ENCODE data around the gene WDR18.

The WDR18 gene

GRCh38 chr19:970695-971094 lies 13.4 kb upstream of the WDR18 start:
- DNase-seq = peak; percentile 19

- DNase-seq = no peak
Observed at GRCh38 chr19:971795-972194, 12.3 kb upstream of the WDR18 start.

- DNase-seq = no peak
Observed at GRCh38 chr19:972281-972680, 11.9 kb upstream of the WDR18 start.

- DNase-seq = no peak
Observed at GRCh38 chr19:973726-974563, 10.2 kb upstream of the WDR18 start.

GRCh38 chr19:974564-975257 lies 9.4 kb upstream of the WDR18 start:
- DNase-seq = no peak

- DNase-seq = no peak
Observed at GRCh38 chr19:976476-976875, 7.7 kb upstream of the WDR18 start.

- DNase-seq = no peak
Observed at GRCh38 chr19:977058-977464, 7.1 kb upstream of the WDR18 start.

- no peak for DNase-seq
Observed at GRCh38 chr19:979318-979741, 4.8 kb upstream of the WDR18 start.

GRCh38 chr19:980133-980998 lies 3.8 kb upstream of the WDR18 start:
- DNase-seq = peak; percentile 50

GRCh38 chr19:982567-983170 lies 1.5 kb upstream of the WDR18 start:
- peak; percentile 81 for DNase-seq

GRCh38 chr19:986083-986482 lies 1.9 kb downstream of the WDR18 start:
- no peak for DNase-seq

- DNase-seq = no peak
Observed at GRCh38 chr19:988081-988480, 3.9 kb downstream of the WDR18 start.

GRCh38 chr19:988510-988909 lies 4.4 kb downstream of the WDR18 start:
- no peak for DNase-seq

GRCh38 chr19:989381-990081 lies 5.4 kb downstream of the WDR18 start:
- no peak for DNase-seq

GRCh38 chr19:990119-990571 lies 6.0 kb downstream of the WDR18 start:
- no peak for DNase-seq

- no peak for DNase-seq
Observed at GRCh38 chr19:990746-991145, 6.6 kb downstream of the WDR18 start.

- no peak for DNase-seq
Observed at GRCh38 chr19:991174-991931, 7.2 kb downstream of the WDR18 start.

GRCh38 chr19:991932-992669 lies 8.0 kb downstream of the WDR18 start:
- no peak for DNase-seq

GRCh38 chr19:992670-993055 lies 8.5 kb downstream of the WDR18 start:
- no peak for DNase-seq

- no peak for DNase-seq
Observed at GRCh38 chr19:993361-993830, 9.3 kb downstream of the WDR18 start.

Data from NCI-H69 (cell line).